ENCODE data around the gene KBTBD13.

- no peak for TF ChIP-seq CTCF (IDR thresholded peaks at IDR 0.05)
- TF ChIP-seq POLR2A (IDR thresholded peaks at IDR 0.05) = no peak
Observed at GRCh38 chr15:65115086-65115485, 38.5 kb downstream of the KBTBD13 start, which contains the start of gene UBAP1L.
